ENCODE measurements around the gene RPL7L1.
"Not testable (repeated sequence)": the region's sequence is repeated elsewhere in the genome, so short reads cannot be mapped to it uniquely, and the experiment has no call there.

RPL7L1 gene

DNA sequence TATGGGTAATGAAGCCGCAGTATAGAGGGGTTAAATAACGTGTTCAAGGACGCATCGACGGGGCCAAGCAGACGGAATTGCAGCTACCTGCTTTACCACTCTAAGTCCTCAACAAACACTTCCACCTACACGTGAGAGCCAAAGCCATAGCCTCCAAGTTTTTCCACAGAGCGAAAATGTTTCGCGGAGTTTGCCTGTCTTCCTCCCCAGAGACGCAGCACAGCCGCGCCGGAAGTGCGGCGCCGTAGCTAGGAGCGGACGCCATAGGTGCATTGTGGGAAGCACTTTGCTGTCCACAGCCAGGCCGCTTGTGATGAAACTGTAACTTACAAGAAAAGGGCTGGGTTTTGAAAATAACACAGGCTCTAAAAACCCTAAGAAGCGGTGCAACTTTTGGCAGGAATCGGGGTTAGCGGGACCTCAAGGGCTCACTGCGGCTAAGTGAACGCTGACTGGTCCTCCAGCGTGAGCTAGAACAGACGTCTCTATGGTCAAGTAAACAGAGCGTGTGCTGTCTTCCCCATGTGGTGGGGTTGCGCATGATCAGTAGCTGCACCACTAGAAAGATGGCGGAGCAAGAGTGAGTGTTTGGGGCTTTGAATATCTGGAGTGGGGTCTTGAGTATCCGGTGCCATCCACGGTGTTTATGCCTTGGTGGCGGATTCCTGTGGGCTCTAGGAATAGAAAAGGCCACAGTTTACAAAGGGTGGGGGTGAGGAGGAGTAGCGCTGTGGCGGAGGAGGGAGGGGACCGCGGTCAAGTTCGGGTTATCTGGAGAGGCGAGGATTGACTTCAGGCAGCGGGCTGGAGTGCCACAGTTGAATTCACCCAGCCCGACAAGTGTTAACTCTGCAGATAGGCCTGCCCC is at the start of gene RPL7L1:
RPL7L1 (plus strand) TSS at position 245 of the 868 bp plus-strand sequence; CDS start at position 540, 295 bp downstream.
- DNase-seq = peak; percentile 89

DNA sequence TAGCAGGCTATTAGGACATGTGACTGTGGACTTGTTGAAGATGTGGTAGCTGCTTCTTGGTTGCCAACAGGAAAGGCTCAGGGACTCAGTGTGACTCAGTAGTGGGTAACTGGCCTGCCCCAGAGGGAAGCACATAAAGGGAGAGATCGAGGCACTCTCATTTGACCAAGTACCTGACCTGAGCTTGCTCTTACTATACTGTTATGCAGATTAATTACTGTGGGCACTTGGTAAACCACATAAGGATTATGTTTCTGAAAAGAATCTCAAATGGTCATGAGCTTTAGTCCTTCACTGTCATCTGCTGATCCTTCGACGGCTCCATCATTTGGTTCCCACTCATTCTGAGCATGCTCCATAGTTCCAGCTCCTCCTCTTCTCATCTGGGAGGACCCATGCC is 48.2 kb upstream of the RPL7L1 start:
- no peak for DNase-seq

DNA sequence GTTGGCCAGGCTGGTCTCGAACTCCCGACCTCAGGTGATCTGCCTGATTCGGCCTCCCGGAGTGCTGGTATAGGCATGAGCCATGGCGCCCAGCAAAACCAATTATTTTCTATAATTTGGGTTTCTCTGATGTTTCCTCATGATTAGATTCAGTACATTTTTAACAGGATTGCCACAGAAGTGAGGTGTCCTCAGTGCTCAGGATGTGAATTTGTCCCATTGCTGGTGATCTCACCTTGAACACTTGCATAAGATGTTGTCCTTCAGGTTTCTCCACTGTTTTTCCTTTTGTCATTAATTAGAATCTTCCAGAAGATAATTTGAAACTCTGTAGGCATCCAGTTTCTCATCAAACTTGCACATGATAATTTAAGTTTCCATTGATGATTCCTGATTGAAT is 45.4 kb upstream of the RPL7L1 start:
- DNase-seq = no peak

DNA sequence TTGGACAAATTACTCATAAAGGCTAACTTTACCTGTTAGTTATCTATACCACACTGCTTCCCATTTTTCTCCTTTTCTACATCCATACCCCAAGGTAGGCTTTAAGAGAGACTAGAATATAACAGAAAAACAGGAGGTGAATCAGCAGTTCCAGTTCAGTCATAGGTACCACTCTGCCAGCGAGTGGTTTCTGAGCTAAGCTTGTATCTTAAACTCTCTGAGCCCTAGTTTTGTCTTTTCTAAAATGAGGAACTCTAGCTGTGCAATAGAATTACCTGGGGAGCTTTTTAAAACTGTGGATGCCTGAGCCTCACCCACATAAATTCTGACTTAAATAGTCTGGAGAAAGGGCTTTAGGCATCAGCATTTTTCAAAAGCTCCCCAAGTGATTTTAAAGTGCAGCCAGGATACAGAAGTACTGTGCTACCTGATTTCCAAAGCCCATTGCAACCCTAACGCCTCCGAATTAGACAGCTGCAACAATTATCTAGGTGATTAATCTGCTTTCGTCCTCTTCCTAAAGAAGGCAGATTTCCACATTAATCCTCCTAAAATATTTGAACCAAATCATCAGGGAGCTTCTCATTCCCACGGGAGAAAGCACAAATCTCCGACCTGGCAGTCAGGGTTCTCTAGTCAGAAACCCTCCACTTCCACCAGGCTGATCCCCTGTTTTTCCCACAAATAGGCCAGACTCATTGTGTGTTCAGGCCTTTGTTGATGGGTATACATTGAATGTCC is 37.4 kb upstream of the RPL7L1 start:
- no peak for DNase-seq

DNA sequence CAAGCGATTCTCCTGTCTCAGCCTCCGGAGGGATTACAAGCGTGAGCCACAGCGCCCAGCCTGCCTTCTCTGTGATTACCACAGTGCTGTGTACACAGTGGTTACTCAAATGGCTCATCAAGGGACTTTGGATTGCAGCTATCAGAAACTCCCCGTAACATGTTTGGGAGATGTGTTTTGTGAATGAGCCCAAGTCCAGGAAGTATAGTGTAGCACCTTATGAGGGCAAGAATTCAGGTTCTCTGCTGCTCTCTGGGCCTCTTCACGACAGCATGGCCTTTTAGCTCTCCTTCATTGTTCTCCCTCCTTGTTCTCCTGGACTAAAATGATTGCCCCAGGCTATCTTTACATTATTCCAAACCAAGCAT is 34.1 kb upstream of the RPL7L1 start:
- no peak for DNase-seq

DNA sequence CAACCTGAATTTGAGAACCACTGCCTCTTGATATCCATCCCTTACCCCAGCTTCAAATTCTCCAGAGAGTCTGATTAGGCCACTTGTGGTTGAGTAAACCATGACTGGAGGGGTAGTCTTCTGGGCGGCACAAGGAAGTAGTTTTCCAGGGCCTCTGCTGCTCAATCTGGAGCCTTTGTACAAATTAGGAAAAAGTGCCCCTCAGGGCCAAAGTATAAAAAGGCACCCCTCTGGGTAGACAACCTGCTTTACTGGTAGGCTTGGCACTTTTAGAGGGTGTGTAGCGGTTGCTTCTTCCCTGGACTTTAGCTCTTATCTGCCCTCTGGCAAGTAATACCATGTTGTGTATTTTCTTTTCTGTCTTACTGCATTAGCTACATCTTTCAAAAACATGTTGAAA is 32.9 kb upstream of the RPL7L1 start:
- DNase-seq = no peak

DNA sequence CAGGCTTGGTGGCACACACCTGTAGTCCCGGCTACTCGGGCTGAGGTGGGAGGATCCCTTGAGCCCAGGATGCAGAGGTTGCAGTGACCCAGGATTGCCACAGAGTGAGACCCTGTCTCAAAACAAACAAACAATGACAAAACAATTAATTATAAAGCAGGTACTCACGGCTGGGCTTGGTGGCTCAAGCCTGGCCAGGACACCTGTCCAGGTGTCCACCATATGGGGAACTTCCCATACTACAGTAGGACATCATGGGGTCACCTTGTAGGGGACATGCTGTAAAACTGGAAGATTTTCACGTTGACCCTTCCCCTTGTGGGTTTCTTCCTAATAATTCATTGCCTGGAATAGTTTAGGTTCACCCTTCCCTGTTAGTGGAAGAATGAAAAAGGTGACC is 30.7 kb upstream of the RPL7L1 start:
- DNase-seq = no peak

DNA sequence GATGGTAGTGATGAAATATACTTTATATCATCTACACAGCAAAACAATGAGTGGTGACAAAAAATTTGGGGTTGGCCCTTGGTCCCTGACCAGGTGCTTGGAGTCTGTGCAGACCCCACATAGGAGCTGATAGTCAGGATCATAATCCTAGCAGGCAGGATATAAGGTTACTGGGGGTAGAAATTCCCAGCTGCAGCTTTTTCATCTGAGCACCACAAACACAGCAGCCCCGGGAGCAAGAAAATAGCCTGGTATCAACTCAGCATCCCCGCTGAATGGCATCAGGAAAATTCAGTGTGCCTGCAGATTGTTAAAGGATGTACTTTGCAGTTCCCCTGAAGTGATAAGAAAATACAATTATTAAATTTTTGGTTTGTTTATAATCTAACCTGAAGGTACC is 27.8 kb upstream of the RPL7L1 start:
- DNase-seq = no peak

DNA sequence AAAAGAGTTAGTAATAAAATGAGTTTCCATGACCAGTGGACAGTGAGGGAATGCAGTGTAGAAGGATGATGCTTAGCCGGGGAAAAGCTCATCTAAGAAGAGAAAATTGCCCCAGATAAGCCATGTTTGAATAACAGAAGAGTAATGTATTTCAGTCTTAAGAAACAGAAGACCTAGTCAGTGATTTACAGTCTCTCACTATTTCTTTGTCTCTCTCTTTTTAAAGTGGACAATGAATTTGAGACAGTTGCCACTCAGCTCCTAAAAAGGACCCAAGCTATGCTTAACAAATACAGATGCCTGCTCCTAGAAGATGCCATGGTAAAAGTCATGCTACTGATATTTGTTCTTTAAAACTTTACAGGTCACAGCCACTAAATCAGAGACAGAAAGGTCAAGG is 19.4 kb upstream of the RPL7L1 start:
- DNase-seq = no peak

DNA sequence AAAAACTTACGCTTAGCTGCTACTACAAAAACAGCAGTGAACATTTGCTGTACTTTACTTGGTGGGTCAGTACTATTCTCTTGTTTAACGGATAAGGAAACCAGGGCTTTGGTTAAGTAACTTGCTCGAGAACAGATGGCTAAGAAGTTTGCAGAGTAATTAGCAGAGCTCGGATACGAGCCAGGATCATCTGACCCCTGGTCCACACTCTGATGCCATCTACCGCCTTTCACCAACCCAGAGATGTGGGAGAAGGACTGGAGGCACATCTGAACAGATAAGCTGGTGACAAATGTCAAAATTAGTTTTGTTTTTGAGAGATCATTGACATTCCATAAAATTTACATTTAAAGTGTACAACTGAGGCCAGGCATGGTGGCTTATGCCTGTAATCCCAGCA is 18.9 kb upstream of the RPL7L1 start:
- DNase-seq = no peak

DNA sequence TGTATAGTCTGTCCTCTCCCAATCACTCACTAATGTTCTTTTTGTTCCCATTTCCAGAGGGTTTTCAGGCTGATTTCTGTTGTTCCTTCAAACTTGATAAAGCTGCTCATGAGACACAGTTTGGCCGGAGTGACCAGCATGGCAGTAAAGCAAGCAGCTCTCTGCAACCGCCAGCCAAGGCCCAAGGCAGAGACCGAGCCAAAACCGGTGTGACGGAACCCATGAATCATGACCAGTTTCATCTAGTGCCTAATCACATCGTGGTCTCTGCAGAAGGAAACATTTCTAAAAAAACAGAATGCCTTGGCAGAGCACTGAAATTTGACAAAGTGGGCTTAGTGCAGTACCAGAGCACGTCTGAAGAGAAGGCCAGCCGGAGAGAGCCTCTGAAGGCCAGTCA is 14.8 kb upstream of the RPL7L1 start:
- DNase-seq = no peak

DNA sequence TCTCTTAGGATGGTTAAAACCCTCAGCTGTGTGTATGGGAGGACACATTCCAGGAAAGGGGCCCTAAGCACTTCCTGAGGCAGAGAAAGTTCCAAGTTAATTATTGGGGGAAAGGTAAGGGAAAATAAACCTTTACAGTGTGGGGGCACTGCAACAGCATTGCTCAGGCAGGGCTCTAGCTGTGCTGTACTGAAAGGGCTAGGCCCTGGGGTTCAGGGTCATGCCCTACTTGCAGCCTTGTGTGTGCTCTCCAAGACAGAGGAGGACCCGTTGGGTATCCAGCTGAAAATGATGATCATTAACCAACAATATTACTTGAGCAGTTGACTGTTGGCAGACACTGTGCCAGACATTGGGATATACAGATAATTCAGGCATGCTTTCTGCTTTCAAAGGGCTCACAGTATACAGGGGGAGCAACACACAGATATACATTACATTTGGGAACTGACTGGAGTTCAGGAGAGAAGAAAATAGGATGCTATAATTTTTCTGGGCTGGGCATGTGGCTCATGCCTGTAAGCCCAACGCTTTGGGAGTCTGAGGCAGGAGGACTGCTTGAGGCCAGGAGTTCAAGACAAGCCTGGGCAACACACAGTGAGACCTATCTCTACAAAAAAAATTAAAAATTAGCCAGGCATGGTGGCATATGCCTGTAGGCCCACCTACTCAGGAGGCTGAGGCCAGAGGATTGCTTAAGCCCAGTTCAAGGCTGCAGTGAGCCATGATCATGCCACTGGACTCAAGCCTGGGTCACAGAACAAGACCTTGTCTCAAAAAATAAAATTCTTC is 9.1 kb upstream of the RPL7L1 start:
- DNase-seq = no peak

DNA sequence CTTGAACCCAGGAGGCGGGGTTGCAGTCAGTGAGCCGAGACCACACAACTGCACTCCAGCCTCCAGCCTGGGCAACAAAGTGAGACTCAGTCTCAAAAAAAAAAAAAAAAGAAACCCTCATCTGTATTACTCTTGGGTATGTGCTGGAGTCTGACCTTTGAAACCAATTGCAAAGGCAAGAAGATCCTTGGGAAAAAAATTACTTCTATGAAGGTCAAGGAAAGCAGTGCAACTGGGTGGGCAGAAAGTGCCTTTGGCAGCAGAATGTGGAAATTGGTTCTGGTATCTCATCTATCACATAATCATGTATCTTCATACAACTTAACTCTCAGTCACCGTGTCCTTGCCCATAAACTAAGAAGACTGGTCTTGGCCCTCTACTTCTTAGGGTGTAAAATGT is 7.7 kb upstream of the RPL7L1 start:
- no peak for DNase-seq

DNA sequence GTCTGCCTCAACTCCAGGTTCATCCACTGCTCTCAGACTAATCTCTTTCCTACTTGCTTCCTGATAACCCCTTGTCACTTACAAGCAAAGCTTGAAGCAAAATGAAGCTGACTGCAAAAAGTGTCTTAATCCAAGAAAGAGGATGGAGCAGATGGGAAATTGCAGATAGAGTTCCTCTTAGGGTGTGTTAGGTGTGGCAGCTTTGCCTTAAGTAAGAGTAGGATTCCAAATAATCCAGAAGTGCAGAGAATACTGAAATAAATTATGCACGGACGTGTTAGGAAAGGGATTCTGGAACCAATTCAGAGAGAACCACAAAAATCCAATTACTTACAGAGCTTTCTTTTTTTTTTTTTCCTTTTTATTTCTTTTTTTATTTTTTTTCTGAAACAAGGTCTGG is 6.1 kb upstream of the RPL7L1 start:
- DNase-seq = no peak

DNA sequence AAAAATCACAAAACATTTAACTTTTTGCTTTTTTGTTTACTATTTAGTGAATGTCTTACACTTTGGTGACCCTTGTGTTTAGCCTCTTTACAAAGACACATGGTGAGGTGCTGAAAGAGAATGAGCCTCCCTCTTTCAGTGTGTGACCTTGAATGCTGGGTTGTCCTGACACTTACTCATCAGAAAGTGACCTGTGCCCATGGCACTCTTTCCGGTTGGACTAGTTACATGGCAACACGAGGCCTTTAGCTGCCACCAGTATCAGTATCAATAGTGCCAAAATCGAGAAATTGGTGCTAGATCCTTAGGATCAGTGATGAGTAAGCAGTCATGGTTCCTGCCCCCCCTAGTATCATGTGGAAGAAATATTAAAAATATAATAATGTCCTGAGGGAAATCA is 1.7 kb upstream of the RPL7L1 start:
- no peak for DNase-seq

DNA sequence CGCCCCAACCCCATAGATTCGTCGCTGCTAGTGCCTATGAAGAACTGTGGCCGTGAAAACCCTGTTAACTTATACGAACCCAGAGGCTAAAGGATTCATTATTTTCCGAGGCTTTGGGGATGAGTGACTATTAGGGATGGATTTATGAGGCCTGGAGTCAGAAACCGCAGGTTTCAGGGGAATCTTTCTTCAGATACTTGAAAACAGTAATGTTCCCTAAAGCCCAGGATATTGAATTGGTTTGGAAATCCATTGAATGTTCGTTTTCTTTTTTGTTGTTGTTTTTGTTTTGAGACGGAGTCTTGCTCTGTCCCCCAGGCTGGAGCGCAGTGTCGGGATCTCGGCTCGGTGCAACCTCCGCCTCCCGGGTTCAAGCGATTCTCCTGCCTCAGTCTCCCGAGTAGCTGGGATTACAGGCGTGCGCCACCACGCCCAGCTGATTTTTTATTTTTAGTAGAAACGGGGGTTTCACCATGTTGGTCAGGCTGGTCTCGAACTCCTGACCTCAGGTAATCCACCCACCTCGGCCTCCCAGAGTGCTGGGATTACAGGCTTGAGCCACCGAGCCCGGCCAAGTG is 913 bp downstream of the RPL7L1 start:
- peak; percentile 61 for DNase-seq

DNA sequence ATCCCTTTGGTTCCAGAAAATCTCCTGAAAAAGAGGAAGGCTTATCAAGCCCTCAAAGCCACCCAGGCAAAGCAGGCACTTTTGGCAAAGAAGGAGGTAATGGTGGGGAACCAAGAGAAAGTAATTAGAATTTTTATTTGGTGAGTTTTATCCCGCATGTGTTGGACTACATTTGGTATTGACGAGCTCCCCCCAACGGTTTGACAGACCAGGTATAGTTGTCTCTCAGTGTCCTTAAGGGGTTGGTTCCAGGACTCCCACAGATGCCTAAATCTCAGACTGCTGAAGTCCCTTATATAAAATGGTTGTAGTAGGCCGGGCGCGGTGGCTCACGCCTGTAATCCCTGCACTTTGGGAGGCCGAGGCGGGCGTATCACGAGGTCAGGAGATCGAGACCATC is 1.5 kb downstream of the RPL7L1 start:
- DNase-seq = not testable (repeated sequence)

DNA sequence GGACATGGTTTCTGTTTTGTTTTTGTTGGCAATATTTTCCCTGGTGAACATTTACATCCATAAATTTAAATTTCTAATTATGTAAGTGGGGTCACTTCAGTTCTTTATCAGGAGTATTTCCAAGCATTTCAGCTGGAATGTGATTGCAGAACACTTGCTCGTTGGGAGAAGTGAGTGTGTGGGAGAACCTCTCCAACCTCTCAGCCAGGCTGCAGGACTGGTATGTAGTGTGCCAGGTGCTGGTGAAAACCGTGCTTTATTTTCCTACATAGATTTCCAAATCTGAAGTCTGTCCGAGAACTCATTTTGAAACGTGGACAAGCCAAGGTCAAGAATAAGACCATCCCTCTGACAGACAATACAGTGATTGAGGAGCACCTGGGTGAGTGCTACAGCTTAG is 6.3 kb downstream of the RPL7L1 start:
- DNase-seq = no peak

DNA sequence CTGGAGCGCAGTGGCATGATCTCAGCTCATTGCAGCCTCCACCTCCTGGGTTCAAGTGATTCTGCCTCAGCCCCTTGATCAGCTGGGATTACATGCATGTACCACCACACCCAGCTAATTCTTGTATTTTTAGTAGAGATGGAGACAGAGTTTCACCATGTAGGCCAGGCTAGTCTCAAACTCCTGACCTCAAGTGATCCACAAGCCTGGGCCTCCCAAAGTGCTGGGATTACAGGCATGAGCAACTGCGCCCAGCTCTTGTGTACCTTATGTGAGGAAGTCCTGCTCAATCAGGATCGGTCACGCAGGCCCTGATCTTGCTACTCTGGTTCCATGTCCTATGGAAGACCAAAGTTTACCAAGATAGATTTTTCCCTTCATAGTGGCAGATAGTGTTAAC is 8.8 kb downstream of the RPL7L1 start:
- not testable (repeated sequence) for DNase-seq

DNA sequence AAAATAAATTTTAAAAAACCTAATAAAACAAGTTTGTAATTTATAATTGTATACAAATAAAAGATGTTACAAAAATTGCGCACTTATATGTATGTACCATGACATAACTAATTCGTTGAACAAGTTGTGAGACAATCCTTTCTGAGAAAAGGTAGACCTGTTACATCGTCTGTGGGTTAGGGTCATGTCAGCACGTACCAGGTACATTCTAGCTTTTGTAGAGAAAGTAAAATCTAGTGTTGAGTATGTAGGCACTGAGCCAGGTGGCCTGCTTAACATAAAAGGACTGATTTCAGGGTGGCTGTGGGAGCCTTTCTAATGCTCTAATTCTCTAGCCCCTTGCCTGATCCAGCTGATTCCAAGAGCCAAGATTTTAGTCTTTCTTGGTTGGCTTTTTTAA is 10.4 kb downstream of the RPL7L1 start:
- DNase-seq = no peak

DNA sequence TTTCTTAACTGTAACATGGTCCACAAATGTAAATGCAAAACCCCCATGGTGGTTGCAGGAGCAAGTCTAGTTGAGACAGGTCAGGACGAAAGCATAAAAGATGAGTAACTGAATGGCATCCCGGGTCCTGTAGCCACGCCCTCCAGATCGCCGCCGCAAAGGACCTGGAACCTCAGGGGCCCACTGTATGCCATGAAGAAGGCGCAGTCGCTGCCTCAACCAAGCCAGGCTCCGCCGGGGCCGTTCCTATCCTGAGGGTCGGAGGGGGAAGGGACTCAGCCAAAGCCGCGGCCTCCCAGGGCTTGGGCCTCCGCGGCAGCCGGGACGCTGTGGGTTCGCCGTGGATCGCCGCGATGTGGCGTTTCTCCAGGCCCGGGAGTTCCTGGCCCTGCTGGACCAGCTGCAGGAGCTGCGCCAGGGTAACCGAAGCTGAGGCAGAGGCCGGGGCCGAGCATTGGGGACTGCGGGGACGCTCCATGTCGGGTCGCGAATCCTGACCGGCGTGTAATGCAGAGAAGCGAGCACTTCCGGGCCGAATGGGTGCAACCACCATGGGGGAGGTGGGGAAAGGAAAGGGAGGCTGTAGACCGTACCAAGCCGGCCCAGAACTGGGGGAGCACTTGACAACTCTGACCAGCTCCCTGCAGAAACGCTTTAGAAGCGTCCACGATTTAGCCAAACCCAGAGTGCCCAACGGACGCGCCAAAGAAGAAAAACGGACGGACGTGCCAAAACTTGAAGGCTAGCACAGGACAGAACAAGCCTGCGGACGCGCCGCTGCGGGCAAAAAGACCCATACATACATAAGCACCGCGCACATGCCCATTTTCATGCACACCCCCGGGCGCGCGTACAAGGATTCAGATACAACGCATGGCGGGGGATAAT is 11.1 kb downstream of the RPL7L1 start:
- DNase-seq = peak; percentile 93

DNA sequence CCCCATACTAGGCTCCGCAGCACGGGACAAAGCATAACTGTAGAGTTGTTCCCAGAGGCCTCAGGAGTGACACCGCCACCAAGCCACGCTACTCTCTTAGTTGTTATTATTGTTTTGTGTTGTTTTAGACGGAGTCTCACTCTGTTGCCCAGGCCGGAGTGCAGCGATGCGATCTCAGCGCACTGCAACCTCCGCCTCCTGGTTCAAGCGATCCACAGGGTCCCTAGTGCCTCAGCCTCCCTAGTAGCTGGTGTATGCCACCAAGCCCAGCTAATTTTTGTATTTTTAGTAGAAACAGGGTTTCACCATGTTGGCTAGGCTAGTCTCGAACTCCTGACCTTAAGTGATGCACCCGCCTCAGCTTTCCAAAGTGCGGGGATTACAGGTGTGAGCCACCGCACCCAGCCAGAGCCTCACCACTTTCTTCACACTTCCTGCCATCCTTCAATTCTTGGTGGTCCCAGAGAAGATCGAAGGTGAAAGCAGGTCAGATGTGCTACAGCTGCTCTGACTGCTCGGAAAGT is 11.8 kb downstream of the RPL7L1 start:
- DNase-seq = no peak
